GM19468 (cell line): ENCODE measurements around the gene SLC66A2.
"Not testable (repeated sequence)": the region's sequence is repeated elsewhere in the genome, so short reads cannot be mapped to it uniquely, and the experiment has no call there.

Source experiments
- ATAC-seq: cut with Tn5 transposase; IDR thresholded peaks from one replicate; pipeline ENCODE4 v1.9.1; 2021; ENCODE audit warnings: mild to moderate bottlenecking, moderate library complexity, moderate number of reproducible peaks; ENCODE audit not compliant: unreplicated experiment; ENCODE audit errors: extremely low read depth

Gene SLC66A2

GRCh38 chr18:79871481-79872091, 79.9 kb downstream of the SLC66A2 start:
- ATAC-seq = no peak

GRCh38 chr18:79871026-79871390, 80.4 kb downstream of the SLC66A2 start:
- no peak for ATAC-seq

GRCh38 chr18:79870301-79871025, 81.0 kb downstream of the SLC66A2 start:
- no peak for ATAC-seq

- ATAC-seq = no peak
Observed at GRCh38 chr18:79869591-79870300, 81.7 kb downstream of the SLC66A2 start.

- ATAC-seq = no peak
Observed at GRCh38 chr18:79868811-79869541, 82.5 kb downstream of the SLC66A2 start.

GRCh38 chr18:79868168-79868784, 83.2 kb downstream of the SLC66A2 start:
- ATAC-seq = no peak

- ATAC-seq = no peak
Observed at GRCh38 chr18:79867666-79868065, 83.8 kb downstream of the SLC66A2 start.

GRCh38 chr18:79866889-79867574, 84.4 kb downstream of the SLC66A2 start:
- no peak for ATAC-seq

- ATAC-seq = not testable (repeated sequence)
Observed at GRCh38 chr18:79865951-79866350, 85.5 kb downstream of the SLC66A2 start.

GRCh38 chr18:79864955-79865354, 86.5 kb downstream of the SLC66A2 start:
- not testable (repeated sequence) for ATAC-seq

GRCh38 chr18:79864006-79864725, 87.3 kb downstream of the SLC66A2 start:
- ATAC-seq = no peak

GRCh38 chr18:79863161-79864005, 88.1 kb downstream of the SLC66A2 start:
- no peak for ATAC-seq

- ATAC-seq = no peak
Observed at GRCh38 chr18:79862562-79862961, 88.9 kb downstream of the SLC66A2 start.

- no peak for ATAC-seq
Observed at GRCh38 chr18:79861687-79862086, 89.8 kb downstream of the SLC66A2 start.

GRCh38 chr18:79859314-79859713, 92.1 kb downstream of the SLC66A2 start:
- ATAC-seq = no peak

GRCh38 chr18:79857082-79857671, 94.3 kb downstream of the SLC66A2 start:
- ATAC-seq = no peak

GRCh38 chr18:79856119-79857007, 95.1 kb downstream of the SLC66A2 start:
- ATAC-seq = no peak
